Measurements from ENCODE around the gene TRMT44.
A peak's percentile ranks its signal among the peaks of the same experiment; 100 is the strongest.

The TRMT44 gene

GRCh38 chr4:8394061-8394519 lies 46.5 kb upstream of the TRMT44 start:
- Histone ChIP-seq H3K36me3 (peaks cover 3% of the 10 kb centered on the region; the same call in 1 of the 2 replicates), H3K27ac (peak overlapping the region; percentile 83), H3K4me3 (ENCODE audit: low read depth, low read length) (peak overlapping the region; percentile 28), H3K27me3 (ENCODE audit: insufficient read depth, low read depth, severe bottlenecking) (no peaks in the 10 kb centered on the region), H3K9me3 (ENCODE audit: severe bottlenecking) (no peaks in the 10 kb centered on the region)
- DNase-seq, result peak; percentile 76
- TF ChIP-seq, protein P1, sequence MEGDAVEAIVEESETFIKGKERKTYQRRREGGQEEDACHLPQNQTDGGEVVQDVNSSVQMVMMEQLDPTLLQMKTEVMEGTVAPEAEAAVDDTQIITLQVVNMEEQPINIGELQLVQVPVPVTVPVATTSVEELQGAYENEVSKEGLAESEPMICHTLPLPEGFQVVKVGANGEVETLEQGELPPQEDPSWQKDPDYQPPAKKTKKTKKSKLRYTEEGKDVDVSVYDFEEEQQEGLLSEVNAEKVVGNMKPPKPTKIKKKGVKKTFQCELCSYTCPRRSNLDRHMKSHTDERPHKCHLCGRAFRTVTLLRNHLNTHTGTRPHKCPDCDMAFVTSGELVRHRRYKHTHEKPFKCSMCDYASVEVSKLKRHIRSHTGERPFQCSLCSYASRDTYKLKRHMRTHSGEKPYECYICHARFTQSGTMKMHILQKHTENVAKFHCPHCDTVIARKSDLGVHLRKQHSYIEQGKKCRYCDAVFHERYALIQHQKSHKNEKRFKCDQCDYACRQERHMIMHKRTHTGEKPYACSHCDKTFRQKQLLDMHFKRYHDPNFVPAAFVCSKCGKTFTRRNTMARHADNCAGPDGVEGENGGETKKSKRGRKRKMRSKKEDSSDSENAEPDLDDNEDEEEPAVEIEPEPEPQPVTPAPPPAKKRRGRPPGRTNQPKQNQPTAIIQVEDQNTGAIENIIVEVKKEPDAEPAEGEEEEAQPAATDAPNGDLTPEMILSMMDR (IDR thresholded peaks at IDR 0.05; ENCODE audit: low read depth, low read length), result no peak

GRCh38 chr4:8394806-8395205 lies 45.8 kb upstream of the TRMT44 start:
- Histone ChIP-seq H3K4me3 (ENCODE audit: low read depth, low read length) (no peak overlapping the region), H3K27ac (peak overlapping the region; percentile 83), H3K27me3 (ENCODE audit: insufficient read depth, low read depth, severe bottlenecking) (no peaks in the 10 kb centered on the region), H3K36me3 (peaks cover 3% of the 10 kb centered on the region; the same call in 1 of the 2 replicates), H3K9me3 (ENCODE audit: severe bottlenecking) (no peaks in the 10 kb centered on the region)
- no peak for DNase-seq
- TF ChIP-seq, protein P1 (IDR thresholded peaks at IDR 0.05; ENCODE audit: low read depth, low read length), result no peak

DNA sequence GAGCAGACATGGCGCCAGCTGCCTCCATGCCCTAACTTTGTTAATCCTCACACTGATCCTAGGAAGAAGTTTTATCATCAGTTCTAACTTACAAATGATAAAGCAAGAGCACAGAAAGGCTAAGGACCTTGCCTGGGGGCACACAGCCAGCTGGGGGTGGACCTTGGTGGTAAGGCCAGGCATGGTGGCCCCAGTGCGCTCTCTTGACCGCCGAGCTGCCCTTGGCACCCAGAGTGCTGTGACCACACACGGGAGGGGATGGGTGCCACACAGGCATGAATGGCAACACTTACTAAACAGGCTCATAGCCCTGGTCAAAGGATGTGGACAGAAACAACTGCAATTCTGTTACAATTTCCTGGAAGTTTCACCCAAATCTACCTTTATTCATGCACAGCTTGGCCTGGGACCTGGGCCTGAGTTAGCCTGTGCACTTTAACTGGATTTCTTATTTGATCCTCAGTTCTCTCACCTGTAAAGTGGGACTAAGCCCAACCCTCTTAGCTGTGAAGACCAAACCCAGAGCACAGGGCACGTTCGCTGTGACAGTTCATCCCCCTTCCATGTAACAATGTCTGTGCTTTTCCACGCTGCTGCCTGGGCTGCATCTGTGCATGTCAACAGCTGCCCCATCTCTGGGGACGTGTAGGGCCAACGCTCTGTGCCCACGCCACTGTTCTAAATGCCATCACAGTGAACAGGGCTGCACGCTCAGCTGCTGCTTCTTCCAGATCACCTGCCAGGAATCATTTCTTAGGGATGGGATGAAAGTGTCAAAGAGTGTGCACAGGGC lies 44.9 kb upstream of the TRMT44 start:
- no peak overlapping the region for H3K27ac ChIP-seq
- no peaks in the 10 kb centered on the region for H3K36me3 ChIP-seq
- H3K4me3 ChIP-seq (ENCODE audit: low read depth, low read length), result no peak overlapping the region
- DNase-seq, result no peak
- no peaks in the 10 kb centered on the region for H3K27me3 ChIP-seq (ENCODE audit: insufficient read depth, low read depth, severe bottlenecking)
- TF ChIP-seq, protein P1 (IDR thresholded peaks at IDR 0.05; ENCODE audit: low read depth, low read length), result no peak
- no peaks in the 10 kb centered on the region for H3K9me3 ChIP-seq (ENCODE audit: severe bottlenecking)

GRCh38 chr4:8396762-8397406 lies 43.7 kb upstream of the TRMT44 start:
- no peak for DNase-seq
- Histone ChIP-seq H3K9me3 (ENCODE audit: severe bottlenecking) (no peaks in the 10 kb centered on the region), H3K27me3 (ENCODE audit: insufficient read depth, low read depth, severe bottlenecking) (no peaks in the 10 kb centered on the region), H3K27ac (no peak overlapping the region), H3K36me3 (no peaks in the 10 kb centered on the region), H3K4me3 (ENCODE audit: low read depth, low read length) (no peak overlapping the region)
- TF ChIP-seq, protein P1 (IDR thresholded peaks at IDR 0.05; ENCODE audit: low read depth, low read length), result no peak

GRCh38 chr4:8398347-8398746 lies 42.2 kb upstream of the TRMT44 start:
- Histone ChIP-seq H3K9me3 (ENCODE audit: severe bottlenecking) (no peaks in the 10 kb centered on the region), H3K36me3 (no peaks in the 10 kb centered on the region), H3K27ac (no peak overlapping the region), H3K4me3 (ENCODE audit: low read depth, low read length) (no peak overlapping the region), H3K27me3 (ENCODE audit: insufficient read depth, low read depth, severe bottlenecking) (no peaks in the 10 kb centered on the region)
- no peak for DNase-seq
- TF ChIP-seq, protein P1 (IDR thresholded peaks at IDR 0.05; ENCODE audit: low read depth, low read length), result no peak

All from WERI-Rb-1 (cell line).